WTC11 (cell line): ENCODE data around the gene DCBLD2. TPM values are rescaled to one million over a fixed set of nuclear protein-coding genes. Genes with fewer than 3 reads are reported as not detected.

Experiments used
- total RNA-seq: library from RNA; stranded (reverse); gene quantifications from 3 replicates; pipeline ENCODE4 v1.2.3, GENCODE V29; 2021

Gene DCBLD2
- total RNA-seq, 1 experiment from 2014 or later = 47.9 TPM

Other genes with a start within 250 kb of the DCBLD2 start
- gene ST3GAL6, start 138.4 kb downstream of the DCBLD2 start, total RNA-seq = 8.1 to 8.7 TPM (median 8.3 TPM) in 3 replicates